ENCODE measurements around the gene LMO1. TPM values are rescaled to one million over a fixed set of nuclear protein-coding genes. Genes with fewer than 3 reads are reported as not detected.

The LMO1 gene
- total RNA-seq, 1 donor from 2014 or later = not detected

DNA sequence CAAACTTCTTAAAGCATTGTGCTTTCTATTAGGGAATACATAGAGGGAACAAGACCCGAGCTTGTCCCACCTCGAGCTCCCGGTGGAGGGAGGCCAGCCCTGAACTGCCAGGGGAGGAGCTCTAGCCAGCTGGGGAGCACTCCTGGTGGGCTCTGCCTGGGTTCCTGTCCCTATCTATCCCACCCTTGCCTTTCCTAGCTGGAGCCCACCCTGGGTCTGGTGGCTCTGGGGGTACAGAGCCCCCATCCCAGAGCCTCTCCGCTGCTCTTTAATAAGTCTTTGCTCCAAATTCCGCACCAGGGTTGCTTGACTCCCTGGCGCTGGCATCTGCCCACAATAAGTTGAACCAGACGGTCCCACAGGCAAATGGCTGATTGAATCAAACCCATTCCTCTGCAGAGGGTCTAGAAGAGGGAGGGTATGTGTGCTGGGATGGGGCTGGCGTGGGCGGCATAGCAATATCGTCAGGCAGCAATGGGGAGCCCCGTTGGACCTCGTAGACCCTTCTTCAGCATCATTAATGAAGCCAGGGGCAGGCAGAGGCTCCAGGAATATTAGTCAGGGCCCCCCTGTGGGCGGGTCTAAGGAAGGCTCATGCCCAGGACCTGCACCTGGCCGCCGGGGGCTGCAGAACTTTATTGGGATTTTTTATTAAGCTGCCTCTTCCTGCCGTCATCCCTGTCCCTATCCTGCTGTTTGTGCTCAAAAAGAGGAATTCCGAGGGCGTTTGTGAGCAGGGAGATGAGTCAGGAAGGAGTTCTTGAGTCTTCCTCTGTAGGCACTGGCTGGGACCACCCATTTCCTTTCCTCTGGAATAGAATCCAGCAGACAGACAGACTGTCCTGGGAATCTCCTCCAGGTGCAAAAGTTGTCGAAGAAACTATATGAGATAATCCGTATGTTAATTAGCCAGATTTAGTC lies 56.3 kb downstream of the LMO1 start:
- no peak for DNase-seq (ENCODE audit: low read depth)

DNA sequence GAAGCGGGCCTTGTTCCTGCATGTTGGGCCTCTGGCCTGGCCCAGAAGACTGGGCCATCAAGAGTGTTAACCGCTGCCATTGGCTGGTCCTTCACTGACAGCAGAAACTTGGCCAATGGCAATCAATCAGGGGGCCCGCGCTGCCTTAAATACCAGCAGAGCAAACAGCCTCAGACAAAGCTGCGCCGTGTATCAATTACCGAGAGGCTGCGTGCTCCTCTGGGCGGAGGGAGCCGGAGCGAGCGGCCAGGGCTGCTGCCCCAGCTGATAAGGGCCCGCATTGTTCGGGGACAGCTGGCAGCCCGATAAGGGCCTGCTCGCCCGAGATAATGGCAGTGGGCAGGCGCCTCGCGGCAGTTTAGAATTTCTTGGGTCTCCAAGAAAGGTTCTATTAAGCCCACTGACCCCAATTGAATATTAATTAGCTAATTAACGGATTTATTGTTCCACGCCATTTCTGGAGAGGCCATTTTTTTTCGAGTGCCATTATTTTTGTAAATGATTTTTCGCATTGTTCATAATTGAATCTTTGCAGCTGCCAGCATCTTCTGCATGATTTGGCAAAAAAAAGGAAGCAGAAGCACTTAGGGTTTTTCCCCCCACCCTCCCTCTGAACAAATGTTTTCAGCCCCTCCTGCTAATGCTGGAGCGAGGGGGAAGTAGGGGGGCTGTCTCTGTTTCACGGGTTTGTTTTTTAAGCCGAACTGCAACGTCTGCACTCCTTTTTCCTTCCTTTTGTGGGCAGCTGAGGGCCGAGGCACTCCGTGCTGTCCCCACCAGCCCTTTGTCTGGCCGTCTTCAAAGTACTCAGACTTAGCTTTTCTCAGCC lies 57.2 kb downstream of the LMO1 start:
- peak; percentile 7 for DNase-seq (ENCODE audit: low read depth)

DNA sequence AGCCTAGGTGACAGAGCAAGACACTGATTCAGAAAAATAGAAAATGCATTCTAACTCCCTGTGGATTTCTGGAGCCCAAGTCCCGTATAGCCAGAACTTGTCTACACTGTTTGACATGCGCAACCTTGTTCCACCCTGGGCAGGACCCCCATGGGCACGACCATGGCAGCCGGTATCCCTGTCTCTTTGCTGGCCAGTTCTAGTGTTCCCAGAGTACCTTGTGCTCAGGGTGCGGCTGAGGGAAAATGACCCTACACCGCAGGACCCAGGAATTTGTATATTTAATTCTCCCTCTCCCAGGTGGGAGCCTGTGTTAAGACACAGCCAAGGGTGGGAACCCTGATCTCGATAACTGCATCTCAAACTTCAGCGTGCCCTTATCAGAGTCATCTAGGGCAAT lies 58.1 kb downstream of the LMO1 start:
- DNase-seq (ENCODE audit: low read depth) = no peak

DNA sequence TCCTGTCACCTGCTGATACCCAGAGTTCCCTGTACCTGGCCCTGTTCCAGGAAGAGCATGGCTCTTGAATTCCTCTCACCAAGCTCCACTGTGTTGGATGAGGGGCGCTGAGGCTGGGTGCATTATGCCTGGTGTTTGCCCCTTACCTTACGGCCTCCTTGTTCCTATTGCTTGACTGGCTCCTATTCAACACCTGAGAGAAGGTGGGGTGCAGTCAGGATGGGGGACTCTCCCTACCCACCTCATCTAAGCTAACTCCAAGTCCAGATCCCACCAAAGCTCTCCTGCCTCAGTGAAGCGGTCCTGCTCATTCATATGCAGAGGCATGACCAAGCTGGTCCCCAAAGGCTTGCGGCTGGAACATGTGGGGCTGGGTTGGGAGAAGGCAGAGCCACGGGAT lies 59.1 kb downstream of the LMO1 start:
- no peak for DNase-seq (ENCODE audit: low read depth)

DNA sequence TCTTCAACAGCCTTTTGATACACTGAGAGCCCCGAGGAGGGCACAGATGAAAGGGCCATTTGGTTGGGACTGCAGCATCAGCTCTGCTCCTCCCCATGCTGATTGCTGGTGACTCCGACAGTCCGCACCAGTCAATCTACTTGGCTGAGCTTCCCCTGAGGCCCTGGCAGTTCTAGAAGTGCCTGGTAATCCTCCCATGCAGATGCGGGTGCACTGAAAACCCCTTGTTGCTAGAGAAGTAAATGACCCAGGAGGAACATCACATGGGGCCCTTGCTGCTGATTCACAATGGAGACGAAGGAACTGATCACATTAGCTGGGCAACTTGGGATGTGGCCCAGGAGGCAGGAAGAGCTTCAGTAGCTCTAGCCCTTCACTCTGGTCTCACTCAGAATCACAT lies 59.7 kb downstream of the LMO1 start:
- no peak for DNase-seq (ENCODE audit: low read depth)

DNA sequence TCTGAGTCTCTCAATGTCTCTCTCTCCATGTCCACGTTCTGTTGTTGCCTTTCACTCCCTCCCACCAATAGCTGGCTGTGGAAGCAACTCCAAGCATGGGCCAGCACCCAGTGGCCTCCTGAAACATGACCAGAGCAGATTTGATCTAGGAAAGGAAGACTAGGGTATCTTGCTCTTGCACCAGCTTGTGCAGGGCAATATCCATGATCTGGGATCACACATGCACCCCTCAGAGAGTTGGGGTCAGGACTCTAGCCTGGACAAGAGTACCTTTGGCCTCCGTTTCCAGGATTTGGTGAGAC lies 60.3 kb downstream of the LMO1 start:
- no peak for DNase-seq (ENCODE audit: low read depth)

DNA sequence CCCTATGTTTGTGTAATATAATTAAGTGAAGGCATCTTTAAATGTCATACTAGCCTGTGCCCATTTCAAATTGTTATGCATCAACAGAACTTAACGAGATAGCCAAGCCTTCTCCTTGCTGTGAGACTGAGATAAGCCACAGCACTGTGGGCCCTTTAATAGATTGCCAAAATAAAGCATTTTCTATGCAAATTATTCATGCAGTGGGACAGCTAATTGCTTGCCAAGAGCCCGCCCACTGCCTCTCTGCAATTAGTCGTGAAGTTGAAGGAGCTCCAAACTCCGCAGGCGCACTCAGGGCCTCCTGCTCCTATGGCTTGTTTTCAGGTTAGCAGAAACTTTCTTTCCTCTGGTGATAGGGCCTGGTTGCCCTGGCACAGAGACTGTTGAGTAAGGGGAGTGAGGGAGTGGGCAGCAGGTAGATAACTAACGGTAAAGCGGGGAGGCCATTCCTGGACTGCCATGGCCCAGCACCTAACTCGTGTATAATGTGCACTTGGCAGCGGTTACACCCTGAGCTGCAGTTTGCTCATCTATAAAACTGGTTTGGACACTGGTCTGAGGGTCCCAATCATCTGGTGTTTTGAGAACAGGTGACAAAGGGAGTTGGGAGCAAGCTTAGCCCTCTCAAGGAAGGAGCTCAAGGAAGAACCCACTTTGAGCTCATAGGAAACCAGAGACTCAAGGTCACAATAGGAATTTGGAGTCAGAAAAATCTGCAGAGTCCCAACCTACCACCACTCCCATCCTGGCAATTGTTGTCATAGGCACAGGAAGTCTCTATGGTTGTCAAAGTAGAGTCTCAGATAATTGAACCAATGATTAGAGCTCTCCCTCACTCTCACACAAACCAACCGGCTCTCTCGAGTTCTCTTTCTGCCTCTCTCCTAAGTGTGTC lies 60.9 kb downstream of the LMO1 start:
- DNase-seq (ENCODE audit: low read depth) = no peak

DNA sequence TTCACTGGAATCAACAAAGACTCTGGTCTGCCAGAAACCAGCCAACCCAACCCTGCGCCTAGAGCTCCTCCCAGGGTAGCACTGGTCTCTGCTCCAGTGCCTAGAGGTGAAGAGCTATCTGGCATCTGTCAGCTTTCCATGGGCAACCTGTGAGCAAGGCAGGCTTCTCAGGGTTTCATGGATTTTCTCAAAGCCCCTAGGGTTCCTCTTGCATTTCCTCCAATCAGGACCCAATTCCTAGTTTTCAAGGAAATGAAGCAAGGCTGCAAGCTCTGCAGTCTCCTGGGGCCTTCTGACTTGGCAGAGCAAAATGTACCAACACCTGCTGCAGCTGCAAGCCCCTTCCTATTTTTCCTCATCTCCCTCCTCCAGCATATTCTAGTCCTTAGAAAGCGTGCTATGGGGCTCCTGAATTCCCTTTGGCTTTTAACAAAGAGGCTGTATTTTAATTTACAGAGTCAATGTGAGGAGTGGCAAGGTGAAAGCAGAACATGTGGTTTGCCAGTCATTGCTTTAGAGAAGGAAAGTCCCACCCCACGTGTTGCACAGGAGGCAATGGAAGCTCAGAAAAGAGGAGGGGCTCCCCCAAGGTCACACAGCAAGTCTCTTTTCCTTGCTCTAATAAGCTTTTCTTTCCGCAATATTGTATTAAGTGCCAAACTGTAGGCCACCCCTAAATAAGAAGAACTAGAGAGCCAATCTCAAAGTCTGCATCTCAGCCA lies 61.9 kb downstream of the LMO1 start:
- DNase-seq (ENCODE audit: low read depth) = no peak

DNA sequence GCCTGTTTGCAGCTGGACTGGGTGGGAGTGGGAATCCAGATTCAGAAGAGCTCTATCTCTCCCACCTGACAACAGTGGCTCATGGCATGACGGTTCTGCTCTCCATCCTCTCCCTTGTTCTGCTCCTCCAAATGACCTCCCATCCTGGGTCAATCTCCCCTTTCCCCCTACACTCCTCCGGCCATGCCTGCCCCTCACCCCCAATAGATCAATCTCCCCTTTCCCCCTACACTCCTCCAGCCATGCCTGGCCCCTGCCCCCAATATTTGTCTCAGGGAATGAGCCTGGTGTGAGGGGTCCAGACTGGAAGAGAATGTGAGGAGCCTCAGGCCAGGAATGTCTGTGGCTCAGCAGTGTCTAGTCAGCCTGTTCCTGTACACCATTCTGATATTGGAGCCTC lies 64.0 kb downstream of the LMO1 start:
- DNase-seq (ENCODE audit: low read depth) = no peak

DNA sequence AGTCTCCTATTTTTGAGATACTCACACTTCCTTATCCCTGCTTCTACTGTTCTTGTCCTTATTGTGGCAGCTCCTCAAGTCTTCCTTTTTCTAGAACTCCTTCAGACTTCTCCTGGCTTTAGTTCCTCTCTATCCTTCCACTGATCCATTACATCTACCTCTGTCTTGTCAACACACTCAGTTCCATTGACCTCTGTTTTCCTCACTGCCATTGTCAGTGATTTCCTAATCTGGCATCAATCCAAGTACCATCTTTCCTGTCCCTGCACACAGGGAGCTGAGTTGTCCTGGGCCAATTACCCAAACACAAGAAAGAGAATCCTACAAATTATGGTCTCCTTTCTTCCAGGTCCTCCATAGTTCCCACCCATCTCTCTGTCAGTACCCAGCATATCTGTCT lies 66.9 kb downstream of the LMO1 start:
- DNase-seq (ENCODE audit: low read depth) = no peak

DNA sequence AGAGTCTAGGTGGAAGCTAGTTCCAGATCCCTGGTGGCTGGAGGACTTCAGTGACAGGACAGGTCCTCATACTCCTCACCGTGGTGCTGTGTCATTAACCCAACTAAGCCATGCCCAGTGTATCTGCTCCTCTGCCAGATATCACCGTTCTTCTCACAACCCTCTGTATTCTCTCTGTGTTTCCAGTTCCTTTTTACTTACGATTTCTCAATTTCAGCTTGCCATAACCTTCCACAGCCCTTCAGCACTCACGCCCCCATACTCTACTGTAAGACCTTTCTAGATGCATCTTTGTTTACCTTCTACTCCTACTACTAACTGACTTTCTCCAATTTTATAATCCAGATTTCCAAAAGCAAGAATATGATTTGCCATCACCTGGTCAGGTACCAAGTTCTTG lies 68.7 kb downstream of the LMO1 start:
- DNase-seq (ENCODE audit: low read depth) = no peak

DNA sequence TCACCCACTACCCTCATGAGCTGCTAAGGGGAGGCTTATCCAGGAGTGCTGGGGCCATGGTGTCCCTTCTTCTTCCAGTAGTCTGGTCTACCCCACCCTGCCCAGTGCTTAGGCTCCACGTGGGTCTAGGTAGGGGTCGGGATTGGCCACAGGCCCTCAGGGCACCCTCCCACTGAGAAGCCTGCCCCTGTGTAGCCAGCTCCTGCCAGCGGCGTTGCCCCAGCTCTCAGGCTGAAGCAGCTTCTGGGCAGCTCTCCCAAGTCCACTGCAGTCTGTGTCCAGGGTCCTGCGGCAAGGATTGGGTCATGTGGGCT lies 70.8 kb downstream of the LMO1 start:
- DNase-seq (ENCODE audit: low read depth) = no peak

DNA sequence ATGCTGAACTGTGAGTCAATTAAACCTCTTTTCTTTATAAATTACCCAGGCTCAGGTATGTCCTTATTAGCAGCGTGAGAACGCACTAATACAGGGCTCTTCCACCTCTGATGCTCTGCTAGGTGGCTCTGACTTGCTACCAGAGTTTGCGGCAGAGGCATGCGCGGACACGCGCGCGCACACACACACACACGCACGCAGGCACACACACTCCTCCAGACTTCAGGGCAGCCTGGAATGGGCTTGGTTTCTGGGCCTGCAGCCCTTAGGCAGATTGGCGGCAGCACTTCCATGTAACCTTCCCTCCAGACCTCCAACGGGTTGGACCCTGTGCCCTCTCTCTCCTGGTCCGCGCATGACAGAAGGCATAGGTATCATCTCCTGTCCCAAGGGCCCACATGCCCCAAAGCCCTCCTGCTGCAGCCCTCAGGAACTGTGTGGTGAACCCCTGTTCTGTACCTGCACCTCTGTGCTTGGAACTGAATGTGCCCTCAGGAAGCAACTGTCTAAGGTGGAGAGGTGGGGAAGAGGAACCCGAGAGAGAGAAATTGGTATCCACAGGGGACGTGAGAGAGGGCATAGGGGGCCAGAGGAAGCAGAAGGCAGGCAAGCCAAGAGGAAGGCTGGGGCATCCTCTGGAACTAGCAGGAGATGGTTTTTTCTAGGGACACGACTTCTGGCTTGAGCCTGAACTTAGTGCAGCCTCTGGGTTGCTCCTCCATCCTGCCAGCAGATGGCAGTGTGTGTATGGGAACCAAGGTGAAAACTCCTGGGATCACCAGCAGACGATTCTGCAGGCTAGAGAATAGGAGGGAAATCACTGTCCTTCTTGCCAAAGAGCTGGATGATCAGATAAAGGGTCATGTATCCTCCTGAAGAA lies 71.4 kb downstream of the LMO1 start:
- peak; percentile 72 for DNase-seq (ENCODE audit: low read depth)

DNA sequence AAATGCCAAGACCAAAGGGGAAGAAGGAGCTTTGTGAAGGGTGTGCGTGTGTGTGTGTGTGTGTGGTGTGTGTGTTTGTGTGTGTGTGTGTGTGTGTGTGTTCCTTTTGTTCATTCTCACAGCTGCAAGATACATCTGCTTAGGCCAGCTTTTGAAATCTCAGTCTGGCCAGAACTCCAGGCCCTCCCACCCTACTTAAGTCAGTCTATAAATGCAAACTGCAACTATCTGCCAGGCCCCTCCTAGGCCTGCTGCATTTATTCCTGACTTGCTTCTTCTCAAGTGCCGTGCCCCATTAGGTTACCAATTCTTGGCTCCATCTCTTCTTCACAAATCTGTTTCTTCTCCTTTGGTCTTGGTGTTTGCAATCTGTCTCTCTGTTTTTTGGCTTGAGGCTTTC lies 73.2 kb downstream of the LMO1 start:
- DNase-seq (ENCODE audit: low read depth) = no peak

DNA sequence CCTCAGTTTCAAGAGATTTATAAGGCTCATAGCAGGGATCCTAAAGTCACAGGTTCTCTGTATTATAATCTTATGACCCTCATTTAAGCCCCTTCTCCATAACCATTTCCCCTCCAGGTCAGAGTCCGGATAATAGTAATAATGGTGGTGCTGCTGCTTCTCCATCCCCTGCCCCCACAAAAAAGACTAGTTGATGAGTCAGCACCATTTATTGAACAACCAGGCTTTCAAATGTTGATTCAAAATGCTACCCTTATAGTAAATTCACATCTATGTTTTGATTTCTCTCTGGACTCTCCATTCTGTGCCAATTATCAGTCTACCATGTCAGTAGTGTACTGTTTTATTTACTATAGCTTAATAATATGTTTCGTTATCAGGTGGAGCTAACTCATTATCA lies 77.2 kb downstream of the LMO1 start:
- no peak for DNase-seq (ENCODE audit: low read depth)

DNA sequence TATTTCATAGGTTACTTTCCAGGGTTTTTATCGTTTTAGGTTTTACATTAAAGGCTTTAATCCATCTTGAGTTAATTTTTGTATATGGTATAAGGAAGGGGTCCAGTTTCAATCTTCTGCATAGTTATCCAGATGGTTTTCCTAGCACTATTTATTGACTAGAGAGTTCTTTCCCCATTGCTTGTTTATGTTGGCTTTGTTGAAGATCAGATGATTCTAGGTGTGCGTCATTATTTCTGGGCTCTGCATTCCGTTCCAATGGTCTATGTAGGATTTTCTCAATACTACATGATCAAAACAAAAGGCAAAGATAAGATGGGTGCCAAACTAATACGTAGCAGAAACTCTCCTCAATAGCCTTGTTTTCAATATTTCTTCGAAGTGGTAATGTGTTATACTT lies 80.6 kb downstream of the LMO1 start:
- DNase-seq (ENCODE audit: low read depth) = no peak

DNA sequence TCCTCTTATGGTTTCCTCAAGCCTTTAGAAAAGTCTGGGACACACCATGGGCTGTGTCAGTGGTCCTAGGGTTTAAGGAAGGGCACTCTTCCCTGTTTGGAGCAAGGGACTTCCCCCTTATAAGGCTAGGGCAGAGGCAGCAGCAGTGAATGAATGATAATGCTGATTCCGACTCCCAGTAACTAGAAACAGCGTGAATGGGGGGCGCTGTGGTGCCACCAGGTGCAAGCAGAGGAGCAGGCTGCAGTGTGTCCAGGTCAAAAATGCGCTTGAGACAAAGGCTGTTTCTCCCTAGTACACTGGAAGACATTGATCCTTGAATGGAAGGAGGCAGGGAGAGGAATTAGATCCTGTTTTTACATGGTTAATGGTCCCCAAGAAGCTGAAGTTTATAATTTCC lies 83.2 kb downstream of the LMO1 start:
- DNase-seq (ENCODE audit: low read depth) = no peak

DNA sequence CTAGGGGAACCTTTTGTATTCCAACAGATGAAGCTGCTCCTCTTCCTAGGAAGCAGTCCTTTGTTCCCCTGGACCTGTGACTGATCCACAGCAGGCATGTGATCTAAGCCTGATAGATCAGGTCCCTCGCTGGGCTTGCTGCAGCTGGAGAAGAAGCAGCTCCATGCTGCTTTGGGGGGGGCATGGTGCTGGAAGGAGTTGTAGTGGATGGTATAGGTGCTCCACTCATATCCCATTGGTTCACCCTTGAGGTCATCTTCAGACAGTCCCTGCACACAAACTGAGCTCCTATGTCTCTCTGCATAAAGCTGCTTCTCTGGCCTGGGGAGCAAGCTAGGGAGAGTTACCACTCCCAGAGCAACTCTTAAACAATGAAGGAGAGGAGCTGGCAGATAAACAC lies 85.4 kb downstream of the LMO1 start:
- no peak for DNase-seq (ENCODE audit: low read depth)

DNA sequence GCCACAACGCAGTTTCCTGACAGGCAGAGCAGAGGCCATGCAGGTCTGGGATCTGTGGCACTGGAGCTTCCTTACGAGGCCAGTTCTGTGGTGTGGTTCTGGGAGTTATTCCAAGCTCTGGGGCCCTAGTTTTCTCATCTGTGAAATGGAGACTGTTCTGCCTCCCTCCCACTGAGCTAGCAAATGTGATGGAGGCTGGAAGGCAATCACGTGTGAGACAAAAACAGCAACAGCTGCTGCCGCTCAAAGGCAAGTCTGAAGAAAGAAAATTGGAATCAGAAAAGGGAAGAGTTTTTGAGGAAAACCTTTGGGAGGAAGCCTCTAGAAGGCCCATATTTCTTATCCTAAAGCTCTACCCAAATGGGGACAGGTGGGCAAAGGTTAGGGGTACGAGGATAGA lies 86.5 kb downstream of the LMO1 start:
- DNase-seq (ENCODE audit: low read depth) = no peak

All from myocyte (in vitro differentiated cells).